ENCODE results near the gene ITK. TPM values are rescaled to one million over a fixed set of nuclear protein-coding genes. Genes with fewer than 3 reads are reported as not detected.

ITK gene
- total and polyA plus RNA-seq, 2 donors (not counting 1 experiment from before 2014, with no cell fraction given), result 0.75 to 1.1 TPM

DNA sequence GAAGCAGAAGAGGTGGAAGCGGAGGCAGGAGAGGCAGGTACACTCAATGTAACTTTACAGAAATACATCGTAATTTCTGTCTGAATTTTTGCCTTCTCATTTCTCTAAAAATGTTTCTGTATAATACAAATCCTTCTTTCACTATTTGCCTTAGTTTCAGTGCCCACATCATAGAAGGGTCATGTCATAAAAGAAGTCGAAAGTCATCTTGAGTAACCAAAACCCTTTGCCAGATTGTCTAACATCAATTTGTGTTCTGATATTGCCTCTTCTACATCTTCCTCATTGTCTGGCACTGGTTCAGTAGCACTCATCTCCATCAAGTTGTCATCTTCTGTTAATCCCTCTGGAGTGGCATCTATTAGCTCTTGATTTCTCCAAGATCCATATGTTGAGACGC lies 79.1 kb downstream of the ITK start:
- WGBS (ENCODE audit: insufficient coverage), result 78% methylated on average over 1 of the region's 4 CpGs
- Histone ChIP-seq H3K4me3 (ENCODE audit: control extremely low read depth in 1 of 5, extremely low read depth in 1 of 5, insufficient read depth in 1 of 5, low read depth in 2 of 5, low read length in 4 of 5) (no peak overlapping the region), H3K9ac (ENCODE audit: low read length) (no peak overlapping the region), H3K9me3 (ENCODE audit: control extremely low read depth in 1 of 3, control insufficient read depth in 2 of 3, insufficient read depth in 1 of 3, low read length in 2 of 3) (no peaks in the 10 kb centered on the region), H3K27me3 (replicated peaks in 1 of 4; ENCODE audit: control extremely low read depth in 1 of 4, control insufficient read depth in 3 of 4, insufficient read depth in 4 of 4, low read length in 3 of 4) (no peaks in the 10 kb centered on the region), H4K20me1 (ENCODE audit: control insufficient read depth, insufficient read depth, low read length, poor library complexity, severe bottlenecking) (no peaks in the 10 kb centered on the region), H3K4me1 (ENCODE audit: control insufficient read depth in 2 of 2, insufficient read depth in 2 of 2, low read length in 2 of 2) (peaks cover 17% of the 10 kb centered on the region in 2 donors), H3K27ac (ENCODE audit: low read length in 2 of 2) (no peak overlapping the region), H3K4me2 (replicated peaks; ENCODE audit: low read depth, low read length, poor library complexity, severe bottlenecking) (no peak overlapping the region), H2AFZ (ENCODE audit: insufficient read depth, low read depth, low read length, poor library complexity, severe bottlenecking) (no peak overlapping the region), H3K79me2 (ENCODE audit: control insufficient read depth, insufficient read depth, low read length) (peaks cover 7% of the 10 kb centered on the region), H3K36me3 (replicated peaks in 1 of 2; ENCODE audit: control extremely low read depth in 1 of 2, control insufficient read depth in 1 of 2, extremely low read depth in 1 of 2, insufficient read depth in 2 of 2, low read length in 1 of 2) (no peaks in the 10 kb centered on the region)
- no peak for ATAC-seq (ENCODE audit: low read depth)
- H3K4me3 Mint-ChIP-seq, result no peak overlapping the region
- no peaks in the 10 kb centered on the region for H3K27me3 Mint-ChIP-seq
- TF ChIP-seq, protein P1, sequence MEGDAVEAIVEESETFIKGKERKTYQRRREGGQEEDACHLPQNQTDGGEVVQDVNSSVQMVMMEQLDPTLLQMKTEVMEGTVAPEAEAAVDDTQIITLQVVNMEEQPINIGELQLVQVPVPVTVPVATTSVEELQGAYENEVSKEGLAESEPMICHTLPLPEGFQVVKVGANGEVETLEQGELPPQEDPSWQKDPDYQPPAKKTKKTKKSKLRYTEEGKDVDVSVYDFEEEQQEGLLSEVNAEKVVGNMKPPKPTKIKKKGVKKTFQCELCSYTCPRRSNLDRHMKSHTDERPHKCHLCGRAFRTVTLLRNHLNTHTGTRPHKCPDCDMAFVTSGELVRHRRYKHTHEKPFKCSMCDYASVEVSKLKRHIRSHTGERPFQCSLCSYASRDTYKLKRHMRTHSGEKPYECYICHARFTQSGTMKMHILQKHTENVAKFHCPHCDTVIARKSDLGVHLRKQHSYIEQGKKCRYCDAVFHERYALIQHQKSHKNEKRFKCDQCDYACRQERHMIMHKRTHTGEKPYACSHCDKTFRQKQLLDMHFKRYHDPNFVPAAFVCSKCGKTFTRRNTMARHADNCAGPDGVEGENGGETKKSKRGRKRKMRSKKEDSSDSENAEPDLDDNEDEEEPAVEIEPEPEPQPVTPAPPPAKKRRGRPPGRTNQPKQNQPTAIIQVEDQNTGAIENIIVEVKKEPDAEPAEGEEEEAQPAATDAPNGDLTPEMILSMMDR (IDR thresholded peaks at IDR 0.05), result no peak
- no peak for TF ChIP-seq EZH2 (IDR thresholded peaks at IDR 0.05; ENCODE audit: borderline replicate concordance, insufficient read depth, low read depth, low read length, poor library complexity, severe bottlenecking)
- H3K27ac Mint-ChIP-seq, result no peak overlapping the region
- intact Hi-C loops (cut with micrococcal nuclease), result loop anchor here (10.0 kb wide), 1 partner anchor 595 kb away; the partner anchor contains the start of gene CLINT1
- peaks cover 23% of the 10 kb centered on the region for H3K4me1 Mint-ChIP-seq
- ChIA-PET CTCF (interaction anchor here (1.3 to 24.2 kb wide), 4 partner anchors 8 to 82 kb away, joined by 3 to 495 read pairs (median 162); no protein-coding TSS in a partner anchor), POLR2A (no interaction called here)
- no peaks in the 10 kb centered on the region for H3K9me3 Mint-ChIP-seq (ENCODE audit: insufficient read depth)
- no peak for DNase-seq

DNA sequence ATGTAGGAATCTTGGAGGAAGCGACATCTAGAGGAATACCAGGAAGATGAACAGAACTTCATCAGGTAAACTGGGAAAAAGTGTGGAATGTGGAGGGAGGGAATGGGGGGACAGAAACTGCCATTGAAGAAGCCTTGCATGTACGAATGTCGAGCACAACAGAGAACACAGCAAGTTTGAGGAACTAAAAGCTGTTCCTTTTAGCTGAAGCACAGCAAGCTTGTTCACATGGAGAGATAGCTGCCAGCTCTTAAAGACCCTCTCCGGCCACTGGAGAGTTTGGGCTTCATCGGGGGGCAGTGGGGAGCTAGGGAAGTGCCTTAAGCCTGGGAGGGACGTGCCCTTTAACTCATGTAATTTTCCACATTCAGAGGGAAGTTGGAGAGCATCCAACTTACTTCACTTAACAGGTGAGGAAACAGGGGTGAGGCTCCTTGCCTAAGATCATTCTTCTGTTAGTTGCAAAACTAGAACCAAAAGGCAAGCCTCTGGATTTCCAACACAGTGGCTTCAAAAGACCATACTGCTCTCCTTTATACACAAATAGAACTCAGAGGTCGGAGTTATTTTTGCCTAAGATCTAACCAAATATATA lies 83.0 kb downstream of the ITK start:
- Histone ChIP-seq H3K79me2 (ENCODE audit: control insufficient read depth, insufficient read depth, low read length) (peaks cover 42% of the 10 kb centered on the region), H2AFZ (ENCODE audit: insufficient read depth, low read depth, low read length, poor library complexity, severe bottlenecking) (peak overlapping the region; percentile 73), H4K20me1 (ENCODE audit: control insufficient read depth, insufficient read depth, low read length, poor library complexity, severe bottlenecking) (no peaks in the 10 kb centered on the region), H3K27ac (ENCODE audit: low read length in 2 of 2) (peak overlapping the region; percentile 44 to 56), H3K9me3 (ENCODE audit: control extremely low read depth in 1 of 3, control insufficient read depth in 2 of 3, insufficient read depth in 1 of 3, low read length in 2 of 3) (no peaks in the 10 kb centered on the region), H3K4me2 (replicated peaks; ENCODE audit: low read depth, low read length, poor library complexity, severe bottlenecking) (peak overlapping the region; percentile 60), H3K9ac (ENCODE audit: low read length) (no peak overlapping the region), H3K4me3 (ENCODE audit: control extremely low read depth in 1 of 5, extremely low read depth in 1 of 5, insufficient read depth in 1 of 5, low read depth in 2 of 5, low read length in 4 of 5) (peak overlapping the region in 1 of 5 experiments; percentile 3), H3K27me3 (replicated peaks in 1 of 4; ENCODE audit: control extremely low read depth in 1 of 4, control insufficient read depth in 3 of 4, insufficient read depth in 4 of 4, low read length in 3 of 4) (no peaks in the 10 kb centered on the region), H3K4me1 (ENCODE audit: control insufficient read depth in 2 of 2, insufficient read depth in 2 of 2, low read length in 2 of 2) (peaks cover 43 to 47% of the 10 kb centered on the region in 2 donors), H3K36me3 (replicated peaks in 1 of 2; ENCODE audit: control extremely low read depth in 1 of 2, control insufficient read depth in 1 of 2, extremely low read depth in 1 of 2, insufficient read depth in 2 of 2, low read length in 1 of 2) (peaks cover 0 to 2% of the 10 kb centered on the region in 2 experiments)
- DNase-seq (peak; percentile 50), ATAC-seq (ENCODE audit: low read depth) (no peak)
- Mint-ChIP-seq H3K9me3 (ENCODE audit: insufficient read depth) (no peaks in the 10 kb centered on the region), H3K27ac (peak overlapping the region; percentile 92), H3K27me3 (no peaks in the 10 kb centered on the region), H3K4me1 (peaks cover 53% of the 10 kb centered on the region), H3K4me3 (peak overlapping the region; percentile 61)
- WGBS (ENCODE audit: insufficient coverage), result 38% methylated on average over 4 of the region's 7 CpGs
- CTCF ChIA-PET, result interaction anchor here (1.0 to 24.2 kb wide), 9 partner anchors 8 to 115 kb away, joined by 3 to 495 read pairs (median 8); no protein-coding TSS in a partner anchor
- POLR2A ChIA-PET, result interaction anchor here (0.9 to 2.0 kb wide), 5 partner anchors 8 to 45 kb away, joined by 3 to 7 read pairs (median 4); no protein-coding TSS in a partner anchor
- TF ChIP-seq, protein P1 (IDR thresholded peaks at IDR 0.05), result no peak
- TF ChIP-seq EZH2 (IDR thresholded peaks at IDR 0.05; ENCODE audit: borderline replicate concordance, insufficient read depth, low read depth, low read length, poor library complexity, severe bottlenecking), result no peak
- intact Hi-C loops (cut with micrococcal nuclease), result loop anchor here (2.0 to 10.0 kb wide), 2 partner anchors 49 to 591 kb away; partner anchors contain the start of gene CLINT1

All from B cell (primary cell).